HFFc6 (cell line): ENCODE results near the gene CACNG6. TPM values are rescaled to one million over a fixed set of nuclear protein-coding genes. Genes with fewer than 3 reads are reported as not detected.

Experiments
- DNase-seq: peaks from one replicate; pipeline ENCODE4 v3.0.0-alpha.2; 2018
- H3K27ac Mint-ChIP-seq: 2 replicates; pipeline ENCODE4 v1.8.0; 2020; ENCODE audit warnings: mild to moderate bottlenecking, mixed read lengths
- H3K27me3 Mint-ChIP-seq: 2 replicates; pipeline ENCODE4 v1.8.0; 2021; ENCODE audit warnings: mild to moderate bottlenecking, moderate library complexity, mixed read lengths; ENCODE audit not compliant: insufficient read depth
- H3K36me3 Mint-ChIP-seq: 2 replicates; pipeline ENCODE4 v1.8.0; 2021; ENCODE audit warnings: low read depth, mixed read lengths
- H3K4me1 Mint-ChIP-seq: 2 replicates; pipeline ENCODE4 v1.8.0; 2020; ENCODE audit warnings: low read depth, mixed read lengths
- H3K4me3 Mint-ChIP-seq: 2 replicates; pipeline ENCODE4 v1.8.0; 2020; ENCODE audit warnings: mild to moderate bottlenecking, moderate library complexity, mixed read lengths
- H3K9me3 Mint-ChIP-seq: 2 replicates; pipeline ENCODE4 v1.8.0; 2020; ENCODE audit warnings: mild to moderate bottlenecking, mixed read lengths
- total RNA-seq, 6 experiments: library from RNA; stranded (reverse); fragmentation: NEBNext Ultra II Directional; extraction: Animal tissue kit (Norgen Biotek cat#: 25700); gene quantifications; 2 replicates in 1 of 6; 3 replicates in 5 of 6; pipeline ENCODE4 v1.2.3, GENCODE V29; 2021
- TF ChIP-seq, protein P1 (sequence below): fragments of 200-600 bp; sonication (generic); IDR thresholded peaks from 2 replicates; pipeline ENCODE4 v1.5.0; 2021; ENCODE audit warnings: antibody characterized with exemption, mild to moderate bottlenecking

Gene CACNG6
- total RNA-seq, 6 experiments from 2014 or later, result not detected

- H3K4me3 Mint-ChIP-seq, result no peak overlapping the region
- H3K36me3 Mint-ChIP-seq, result no peaks in the 10 kb centered on the region
- H3K27ac Mint-ChIP-seq, result no peak overlapping the region
- H3K4me1 Mint-ChIP-seq, result peaks cover 14% of the 10 kb centered on the region; the same call in 1 of the 2 replicates
- TF ChIP-seq, protein P1, sequence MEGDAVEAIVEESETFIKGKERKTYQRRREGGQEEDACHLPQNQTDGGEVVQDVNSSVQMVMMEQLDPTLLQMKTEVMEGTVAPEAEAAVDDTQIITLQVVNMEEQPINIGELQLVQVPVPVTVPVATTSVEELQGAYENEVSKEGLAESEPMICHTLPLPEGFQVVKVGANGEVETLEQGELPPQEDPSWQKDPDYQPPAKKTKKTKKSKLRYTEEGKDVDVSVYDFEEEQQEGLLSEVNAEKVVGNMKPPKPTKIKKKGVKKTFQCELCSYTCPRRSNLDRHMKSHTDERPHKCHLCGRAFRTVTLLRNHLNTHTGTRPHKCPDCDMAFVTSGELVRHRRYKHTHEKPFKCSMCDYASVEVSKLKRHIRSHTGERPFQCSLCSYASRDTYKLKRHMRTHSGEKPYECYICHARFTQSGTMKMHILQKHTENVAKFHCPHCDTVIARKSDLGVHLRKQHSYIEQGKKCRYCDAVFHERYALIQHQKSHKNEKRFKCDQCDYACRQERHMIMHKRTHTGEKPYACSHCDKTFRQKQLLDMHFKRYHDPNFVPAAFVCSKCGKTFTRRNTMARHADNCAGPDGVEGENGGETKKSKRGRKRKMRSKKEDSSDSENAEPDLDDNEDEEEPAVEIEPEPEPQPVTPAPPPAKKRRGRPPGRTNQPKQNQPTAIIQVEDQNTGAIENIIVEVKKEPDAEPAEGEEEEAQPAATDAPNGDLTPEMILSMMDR, result no peak
- no peaks in the 10 kb centered on the region for H3K9me3 Mint-ChIP-seq
- DNase-seq, result no peak
- H3K27me3 Mint-ChIP-seq, result peaks cover 54% of the 10 kb centered on the region
These were observed 3.4 kb downstream of the CACNG6 start for GRCh38 chr19:53994811-53995210.

GRCh38 chr19:53998223-53998622 lies 6.8 kb downstream of the CACNG6 start:
- Mint-ChIP-seq H3K27ac (no peak overlapping the region), H3K4me3 (no peak overlapping the region), H3K9me3 (no peaks in the 10 kb centered on the region), H3K4me1 (peaks cover 27% of the 10 kb centered on the region), H3K36me3 (no peaks in the 10 kb centered on the region), H3K27me3 (peaks cover 57% of the 10 kb centered on the region)
- DNase-seq, result no peak
- TF ChIP-seq, protein P1, result no peak

DNA sequence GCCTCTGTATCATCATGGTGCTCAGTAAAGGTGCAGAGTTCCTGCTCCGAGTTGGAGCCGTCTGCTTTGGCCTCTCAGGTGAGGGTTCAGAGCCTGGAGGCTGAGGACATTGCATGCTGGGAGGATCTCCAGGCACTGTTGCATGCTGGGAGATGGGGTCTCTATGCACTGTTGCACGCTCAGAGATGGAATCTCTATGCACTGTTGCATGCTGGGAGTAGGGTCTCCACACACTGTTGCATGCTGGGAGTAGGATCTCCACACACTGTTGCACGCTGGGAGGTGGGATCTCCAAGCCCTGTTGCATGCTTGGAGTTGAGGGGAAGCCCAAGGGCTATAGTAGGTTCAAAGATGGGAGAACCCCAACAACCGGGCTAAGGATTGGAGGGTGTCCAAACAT lies 8.3 kb downstream of the CACNG6 start:
- Mint-ChIP-seq H3K27ac (no peak overlapping the region), H3K36me3 (no peaks in the 10 kb centered on the region), H3K9me3 (no peaks in the 10 kb centered on the region), H3K4me1 (peaks cover 20% of the 10 kb centered on the region), H3K4me3 (no peak overlapping the region), H3K27me3 (peaks cover 47% of the 10 kb centered on the region)
- TF ChIP-seq, protein P1, result no peak
- DNase-seq, result no peak

DNA sequence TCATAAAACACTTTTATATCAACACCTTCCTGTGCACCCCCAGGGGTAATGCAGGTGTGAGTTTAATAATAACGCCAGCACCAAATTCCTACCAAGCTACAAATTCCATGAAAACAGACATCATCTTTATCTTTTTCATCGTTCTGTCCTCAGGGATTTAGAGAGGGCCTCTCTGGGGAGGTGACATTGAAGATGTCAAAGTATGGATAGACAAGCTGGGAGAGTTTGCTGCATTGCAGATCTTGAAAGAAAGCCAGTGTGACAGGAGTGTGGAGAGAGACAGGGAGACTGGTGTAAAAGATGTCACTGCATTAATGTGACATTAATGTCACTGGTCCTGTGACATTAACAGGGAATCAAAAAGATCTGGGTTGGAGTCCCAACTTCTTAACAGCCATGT lies 10.1 kb downstream of the CACNG6 start:
- H3K27me3 Mint-ChIP-seq, result peaks cover 36% of the 10 kb centered on the region
- peaks cover 13% of the 10 kb centered on the region for H3K4me1 Mint-ChIP-seq
- no peaks in the 10 kb centered on the region for H3K9me3 Mint-ChIP-seq
- no peak for DNase-seq
- TF ChIP-seq, protein P1, result no peak
- H3K27ac Mint-ChIP-seq, result no peak overlapping the region
- H3K4me3 Mint-ChIP-seq, result no peak overlapping the region
- H3K36me3 Mint-ChIP-seq, result no peaks in the 10 kb centered on the region

GRCh38 chr19:54002495-54003315 lies 11.3 kb downstream of the CACNG6 start:
- H3K4me1 Mint-ChIP-seq, result peaks cover 16% of the 10 kb centered on the region
- TF ChIP-seq, protein P1, result no peak
- H3K27ac Mint-ChIP-seq, result no peak overlapping the region
- no peak overlapping the region; the same call in 1 of the 2 replicates for H3K4me3 Mint-ChIP-seq
- peaks cover 29% of the 10 kb centered on the region for H3K27me3 Mint-ChIP-seq
- H3K36me3 Mint-ChIP-seq, result no peaks in the 10 kb centered on the region
- no peaks in the 10 kb centered on the region for H3K9me3 Mint-ChIP-seq
- no peak for DNase-seq
